ENCODE data around the gene PRKD1.

Gene PRKD1

GRCh38 chr14:29654901-29655550, 272.6 kb downstream of the PRKD1 start:
- no peak for DNase-seq

- DNase-seq: no peak
These were observed 274.3 kb downstream of the PRKD1 start for GRCh38 chr14:29653303-29653702.

GRCh38 chr14:29652571-29652970, 275.1 kb downstream of the PRKD1 start:
- DNase-seq: no peak

- no peak for DNase-seq
These were observed 276.9 kb downstream of the PRKD1 start for GRCh38 chr14:29650554-29651269.

GRCh38 chr14:29649170-29649569, 278.5 kb downstream of the PRKD1 start:
- no peak for DNase-seq

- no peak for DNase-seq
These were observed 279.6 kb downstream of the PRKD1 start for GRCh38 chr14:29648045-29648444.

GRCh38 chr14:29645117-29645516, 282.5 kb downstream of the PRKD1 start:
- DNase-seq: no peak

- DNase-seq: no peak
These were observed 284.0 kb downstream of the PRKD1 start for GRCh38 chr14:29643433-29644211.

GRCh38 chr14:29637411-29637810, 290.2 kb downstream of the PRKD1 start:
- no peak for DNase-seq

- no peak for DNase-seq
These were observed 290.8 kb downstream of the PRKD1 start for GRCh38 chr14:29636870-29637269.

GRCh38 chr14:29630566-29631160, 297.0 kb downstream of the PRKD1 start:
- no peak for DNase-seq

GRCh38 chr14:29629839-29630238, 297.8 kb downstream of the PRKD1 start:
- DNase-seq: no peak

GRCh38 chr14:29627137-29627536, 300.5 kb downstream of the PRKD1 start:
- DNase-seq: no peak

- DNase-seq: no peak
These were observed 309.2 kb downstream of the PRKD1 start for GRCh38 chr14:29618323-29619067.

GRCh38 chr14:29616922-29617321, 310.7 kb downstream of the PRKD1 start:
- no peak for DNase-seq

GRCh38 chr14:29608861-29609260, 318.8 kb downstream of the PRKD1 start:
- DNase-seq: no peak

GRCh38 chr14:29607169-29607568, 320.5 kb downstream of the PRKD1 start:
- DNase-seq: no peak

GRCh38 chr14:29603696-29604095, 324.0 kb downstream of the PRKD1 start:
- no peak for DNase-seq

GRCh38 chr14:29601616-29602015, 326.0 kb downstream of the PRKD1 start:
- DNase-seq: no peak

GRCh38 chr14:29587761-29588470, 339.7 kb downstream of the PRKD1 start:
- DNase-seq: no peak

- DNase-seq: no peak
These were observed 340.6 kb downstream of the PRKD1 start for GRCh38 chr14:29587046-29587445.

GRCh38 chr14:29584992-29585391, 342.7 kb downstream of the PRKD1 start:
- no peak for DNase-seq
